ENCODE results near the gene COL20A1.

DNA sequence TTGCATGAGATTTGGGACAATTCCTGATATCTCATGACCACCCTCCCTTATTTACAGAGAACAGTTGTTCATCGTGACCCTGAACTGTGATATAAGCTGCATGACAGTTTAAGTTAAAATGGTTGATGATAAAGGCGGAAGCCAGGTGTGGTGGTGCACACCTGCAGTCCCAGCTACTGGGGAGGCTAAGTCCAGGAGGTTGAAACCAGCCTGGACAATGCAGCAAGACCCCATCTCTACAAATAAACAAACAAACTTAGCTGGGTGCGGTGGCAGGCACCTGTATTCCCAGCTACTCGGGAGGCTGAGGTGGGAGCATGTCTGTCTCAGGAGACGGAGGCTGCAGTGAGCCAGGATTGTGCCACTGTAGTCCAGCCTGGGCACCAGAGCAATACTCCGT is 24.1 kb downstream of the COL20A1 start:
- TF ChIP-seq, protein P1, sequence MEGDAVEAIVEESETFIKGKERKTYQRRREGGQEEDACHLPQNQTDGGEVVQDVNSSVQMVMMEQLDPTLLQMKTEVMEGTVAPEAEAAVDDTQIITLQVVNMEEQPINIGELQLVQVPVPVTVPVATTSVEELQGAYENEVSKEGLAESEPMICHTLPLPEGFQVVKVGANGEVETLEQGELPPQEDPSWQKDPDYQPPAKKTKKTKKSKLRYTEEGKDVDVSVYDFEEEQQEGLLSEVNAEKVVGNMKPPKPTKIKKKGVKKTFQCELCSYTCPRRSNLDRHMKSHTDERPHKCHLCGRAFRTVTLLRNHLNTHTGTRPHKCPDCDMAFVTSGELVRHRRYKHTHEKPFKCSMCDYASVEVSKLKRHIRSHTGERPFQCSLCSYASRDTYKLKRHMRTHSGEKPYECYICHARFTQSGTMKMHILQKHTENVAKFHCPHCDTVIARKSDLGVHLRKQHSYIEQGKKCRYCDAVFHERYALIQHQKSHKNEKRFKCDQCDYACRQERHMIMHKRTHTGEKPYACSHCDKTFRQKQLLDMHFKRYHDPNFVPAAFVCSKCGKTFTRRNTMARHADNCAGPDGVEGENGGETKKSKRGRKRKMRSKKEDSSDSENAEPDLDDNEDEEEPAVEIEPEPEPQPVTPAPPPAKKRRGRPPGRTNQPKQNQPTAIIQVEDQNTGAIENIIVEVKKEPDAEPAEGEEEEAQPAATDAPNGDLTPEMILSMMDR (IDR thresholded peaks at IDR 0.05) = no peak
- no peak for TF ChIP-seq ZFX (IDR thresholded peaks at IDR 0.05; ENCODE audit: borderline replicate concordance)

All from 22Rv1 (cell line).